GM18520 (cell line): ENCODE measurements around the gene MORC3.
A peak's percentile ranks its signal among the peaks of the same experiment; 100 is the strongest.
"Not testable (repeated sequence)": the region's sequence is repeated elsewhere in the genome, so short reads cannot be mapped to it uniquely, and the experiment has no call there.

Experiments
- ATAC-seq: cut with Tn5 transposase; IDR thresholded peaks from one replicate; pipeline ENCODE4 v1.9.1; 2021; ENCODE audit not compliant: unreplicated experiment

MORC3 gene, protein sequence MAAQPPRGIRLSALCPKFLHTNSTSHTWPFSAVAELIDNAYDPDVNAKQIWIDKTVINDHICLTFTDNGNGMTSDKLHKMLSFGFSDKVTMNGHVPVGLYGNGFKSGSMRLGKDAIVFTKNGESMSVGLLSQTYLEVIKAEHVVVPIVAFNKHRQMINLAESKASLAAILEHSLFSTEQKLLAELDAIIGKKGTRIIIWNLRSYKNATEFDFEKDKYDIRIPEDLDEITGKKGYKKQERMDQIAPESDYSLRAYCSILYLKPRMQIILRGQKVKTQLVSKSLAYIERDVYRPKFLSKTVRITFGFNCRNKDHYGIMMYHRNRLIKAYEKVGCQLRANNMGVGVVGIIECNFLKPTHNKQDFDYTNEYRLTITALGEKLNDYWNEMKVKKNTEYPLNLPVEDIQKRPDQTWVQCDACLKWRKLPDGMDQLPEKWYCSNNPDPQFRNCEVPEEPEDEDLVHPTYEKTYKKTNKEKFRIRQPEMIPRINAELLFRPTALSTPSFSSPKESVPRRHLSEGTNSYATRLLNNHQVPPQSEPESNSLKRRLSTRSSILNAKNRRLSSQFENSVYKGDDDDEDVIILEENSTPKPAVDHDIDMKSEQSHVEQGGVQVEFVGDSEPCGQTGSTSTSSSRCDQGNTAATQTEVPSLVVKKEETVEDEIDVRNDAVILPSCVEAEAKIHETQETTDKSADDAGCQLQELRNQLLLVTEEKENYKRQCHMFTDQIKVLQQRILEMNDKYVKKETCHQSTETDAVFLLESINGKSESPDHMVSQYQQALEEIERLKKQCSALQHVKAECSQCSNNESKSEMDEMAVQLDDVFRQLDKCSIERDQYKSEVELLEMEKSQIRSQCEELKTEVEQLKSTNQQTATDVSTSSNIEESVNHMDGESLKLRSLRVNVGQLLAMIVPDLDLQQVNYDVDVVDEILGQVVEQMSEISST

DNA sequence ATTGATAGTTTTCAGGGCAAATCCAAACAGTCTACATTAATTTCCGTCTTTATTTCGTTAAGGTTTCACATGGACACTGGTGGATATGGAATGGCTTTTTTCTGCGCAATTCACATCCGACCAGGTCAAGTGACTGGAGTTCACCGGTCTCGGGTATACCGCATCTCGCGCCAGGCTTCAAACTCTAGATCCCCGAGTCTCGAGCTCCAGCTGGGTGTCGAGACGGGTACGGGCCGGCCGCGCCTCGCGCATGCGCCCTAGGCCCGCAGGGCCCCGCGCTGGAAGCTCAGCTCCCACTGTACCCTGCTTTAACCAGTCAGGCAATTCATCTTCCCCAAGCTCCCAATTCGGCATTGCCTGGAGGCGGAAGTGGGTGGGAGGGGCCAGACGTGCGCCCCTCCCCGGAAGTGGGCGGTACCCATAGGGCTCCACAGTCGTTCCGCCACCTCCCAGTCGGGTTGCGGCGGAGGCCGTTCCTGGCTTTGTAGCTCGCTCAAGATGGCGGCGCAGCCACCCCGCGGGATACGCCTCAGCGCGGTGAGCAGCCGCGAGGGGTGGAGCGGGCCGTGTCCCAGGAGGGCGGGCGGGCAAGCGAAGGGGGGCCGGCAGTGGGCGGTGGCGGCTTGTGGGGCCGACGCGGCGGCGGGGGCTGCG is at the start of gene MORC3:
MORC3 (plus strand) TSS at position 431 of the 654 bp plus-strand sequence; CDS start at position 499, 68 bp downstream.
- peak; percentile 93 for ATAC-seq

DNA sequence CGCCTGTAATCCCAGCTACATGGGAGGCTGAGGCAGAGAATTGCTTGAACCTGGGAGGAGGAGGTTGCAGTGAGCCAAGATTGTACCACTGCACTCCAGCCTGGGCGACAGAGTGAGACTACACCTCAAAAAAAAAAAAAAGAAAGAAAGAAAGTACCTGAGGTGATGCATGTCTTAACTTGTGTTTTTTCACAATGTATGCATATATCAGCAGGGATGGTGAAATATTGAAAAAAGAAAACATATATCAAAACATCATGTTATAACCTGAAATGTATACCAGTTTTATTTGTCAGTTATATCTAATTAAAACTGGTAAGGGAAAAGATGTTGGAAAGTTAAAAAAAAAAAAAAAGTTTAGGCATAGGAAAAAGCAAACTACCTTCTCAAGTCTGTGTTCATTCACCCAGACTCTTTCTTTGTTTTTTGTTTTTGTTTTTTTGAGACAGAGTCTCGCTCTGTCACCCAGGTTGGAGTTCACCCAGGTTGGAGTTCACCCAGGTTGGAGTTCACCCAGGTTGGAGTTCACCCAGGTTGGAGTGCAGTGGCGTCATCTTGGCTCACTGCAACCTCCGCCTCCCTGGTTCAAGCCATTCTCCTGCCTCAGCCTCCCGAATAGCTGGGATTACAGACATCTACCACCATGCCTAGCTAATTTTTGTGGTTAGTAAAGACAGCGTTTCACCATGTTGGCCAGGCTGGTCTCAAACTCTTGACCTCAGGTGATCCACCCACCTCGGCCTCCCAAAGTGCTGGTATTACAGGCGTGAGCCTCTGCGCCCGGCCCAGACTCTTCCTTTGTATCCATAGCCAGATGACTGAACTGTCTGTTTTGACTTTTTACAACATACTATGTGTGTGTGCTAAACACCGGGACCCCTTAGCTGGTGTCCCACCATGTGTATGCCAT is 49.0 kb upstream of the MORC3 start:
- ATAC-seq: not testable (repeated sequence)

DNA sequence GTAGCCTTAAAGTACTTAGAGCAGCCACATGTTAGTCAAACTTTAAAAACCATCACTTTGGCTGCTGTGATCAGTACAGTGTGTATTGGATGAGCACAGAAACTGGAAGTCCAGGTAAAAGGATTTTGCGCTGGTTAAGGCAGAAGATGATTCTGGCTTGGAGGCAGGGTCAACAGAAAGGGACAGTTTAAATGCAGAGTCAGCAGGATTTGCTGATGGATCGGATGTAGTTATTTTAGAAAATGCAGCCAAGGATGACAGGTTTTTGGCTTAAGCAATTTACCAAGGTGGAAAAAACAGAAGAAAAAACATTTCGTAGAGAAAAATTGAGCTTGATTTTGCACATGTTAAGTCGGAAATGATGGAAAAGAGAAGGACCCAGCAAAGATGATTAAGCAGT is 45.9 kb upstream of the MORC3 start:
- ATAC-seq: no peak

DNA sequence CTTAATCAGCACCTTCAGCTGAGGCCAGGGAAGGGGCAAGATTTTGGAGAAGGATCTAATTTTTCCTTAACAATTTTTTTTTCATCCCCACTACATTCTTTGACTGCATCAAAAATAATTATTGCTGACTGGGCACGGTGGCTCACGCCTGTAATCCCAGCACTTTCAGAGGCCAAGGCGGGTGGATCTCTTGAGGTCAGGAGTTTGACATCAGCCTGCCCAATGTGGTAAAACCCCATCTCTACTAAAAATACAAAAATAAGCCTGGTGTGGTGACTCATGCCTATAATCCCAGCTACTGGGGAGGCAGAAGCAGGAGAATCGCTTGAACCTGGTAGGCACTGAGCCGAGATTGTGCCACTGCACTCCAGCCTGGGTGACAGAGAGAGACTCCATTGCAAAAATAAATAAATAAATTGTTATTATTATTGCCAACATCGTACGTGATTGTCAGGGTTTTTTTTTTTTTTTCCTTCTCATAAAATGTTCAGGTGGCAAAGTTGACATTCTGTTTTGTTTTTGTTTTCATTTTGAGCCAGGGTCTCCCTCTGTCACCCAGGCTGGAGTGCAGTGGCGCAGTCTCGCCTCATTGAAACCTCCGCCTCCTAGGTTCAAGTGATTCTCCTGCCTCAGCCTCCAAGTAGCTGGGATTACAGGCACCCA is 37.3 kb upstream of the MORC3 start:
- ATAC-seq: no peak

DNA sequence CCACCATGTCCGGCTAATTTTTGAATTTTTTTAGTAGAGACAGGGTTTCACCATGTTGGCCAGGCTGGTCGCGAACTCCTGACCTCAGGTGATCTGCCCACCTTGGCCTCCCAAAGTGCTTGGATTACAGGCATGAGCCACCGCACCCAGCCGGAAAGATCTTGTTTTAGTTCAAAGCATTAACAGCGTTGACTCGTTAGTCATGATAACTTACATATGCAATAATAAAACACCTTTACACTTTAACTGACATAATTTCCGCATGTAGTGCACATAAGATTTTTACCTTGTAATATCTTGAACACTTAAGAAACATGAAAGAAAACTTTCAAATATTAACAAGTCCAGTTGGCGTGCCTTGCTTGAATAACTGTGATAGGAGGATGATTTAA is 36.8 kb upstream of the MORC3 start:
- not testable (repeated sequence) for ATAC-seq

DNA sequence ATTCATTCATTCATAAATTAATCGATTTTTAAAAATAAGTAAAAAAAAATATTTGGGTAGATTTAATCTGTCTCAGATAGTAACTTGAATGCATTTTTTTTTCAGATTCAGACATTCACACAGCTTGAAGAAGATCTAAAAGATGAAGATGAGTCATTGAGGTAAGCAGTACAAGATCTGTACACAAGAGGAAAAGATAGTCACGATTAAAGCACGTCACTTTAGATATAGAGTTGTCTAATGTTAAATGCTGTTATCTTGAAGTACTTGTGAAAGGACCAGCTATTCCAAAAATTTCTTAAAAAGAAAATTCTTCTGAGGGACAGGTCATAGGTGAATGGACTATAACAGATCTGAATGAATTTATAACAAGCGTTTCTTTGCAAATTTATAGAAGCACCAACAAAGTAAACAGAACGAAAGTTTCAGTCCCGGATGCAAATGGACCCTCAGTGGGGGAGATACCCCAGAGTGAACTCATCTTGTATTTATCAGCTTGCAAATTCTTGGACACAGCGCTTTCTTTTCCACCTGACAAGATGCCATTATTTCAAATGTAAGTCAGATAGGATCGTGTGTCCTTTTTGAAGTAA is 31.2 kb upstream of the MORC3 start:
- no peak for ATAC-seq

DNA sequence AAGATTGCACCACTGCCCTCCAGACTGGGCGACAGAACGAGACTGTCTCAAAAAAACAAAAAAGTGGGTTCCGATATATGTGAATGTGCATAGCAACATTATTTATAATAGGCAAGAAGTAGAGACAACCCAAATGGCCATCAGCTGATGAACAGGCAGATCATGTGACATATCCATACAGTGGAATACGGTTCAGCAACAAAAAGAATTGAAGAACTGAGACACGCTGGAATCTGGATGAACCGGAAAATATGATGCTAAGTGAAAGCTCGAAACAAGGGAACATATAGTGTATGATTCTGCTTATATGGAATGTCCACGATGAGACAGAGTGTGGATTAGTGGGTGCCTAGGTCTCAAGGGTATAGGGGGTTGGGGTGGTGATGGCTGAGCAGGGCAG is 28.5 kb upstream of the MORC3 start:
- no peak for ATAC-seq

DNA sequence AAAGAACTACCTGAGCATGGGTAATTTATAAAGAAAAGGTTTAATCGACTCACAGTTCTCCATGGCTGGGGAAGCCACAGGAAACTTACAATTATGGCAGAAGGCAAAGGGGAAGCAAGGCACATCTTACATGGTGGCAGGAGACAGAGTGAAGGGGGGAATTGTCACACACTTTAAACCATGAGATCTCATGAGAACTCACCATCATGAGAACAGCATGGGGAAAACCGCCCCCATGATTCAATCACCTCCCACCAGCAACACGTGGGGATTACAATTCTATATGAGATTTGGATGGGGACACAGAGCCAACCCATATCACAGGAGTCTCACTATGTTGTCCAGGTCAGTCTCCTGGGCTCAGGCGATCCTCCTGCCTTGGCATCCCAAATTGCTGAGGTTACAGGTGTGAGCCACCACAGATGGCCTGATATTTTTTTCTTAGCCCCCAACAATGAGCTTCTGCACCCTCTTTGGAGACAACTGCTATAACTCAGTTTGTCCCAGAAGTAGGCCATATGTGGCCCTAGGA is 22.5 kb upstream of the MORC3 start:
- no peak for ATAC-seq

DNA sequence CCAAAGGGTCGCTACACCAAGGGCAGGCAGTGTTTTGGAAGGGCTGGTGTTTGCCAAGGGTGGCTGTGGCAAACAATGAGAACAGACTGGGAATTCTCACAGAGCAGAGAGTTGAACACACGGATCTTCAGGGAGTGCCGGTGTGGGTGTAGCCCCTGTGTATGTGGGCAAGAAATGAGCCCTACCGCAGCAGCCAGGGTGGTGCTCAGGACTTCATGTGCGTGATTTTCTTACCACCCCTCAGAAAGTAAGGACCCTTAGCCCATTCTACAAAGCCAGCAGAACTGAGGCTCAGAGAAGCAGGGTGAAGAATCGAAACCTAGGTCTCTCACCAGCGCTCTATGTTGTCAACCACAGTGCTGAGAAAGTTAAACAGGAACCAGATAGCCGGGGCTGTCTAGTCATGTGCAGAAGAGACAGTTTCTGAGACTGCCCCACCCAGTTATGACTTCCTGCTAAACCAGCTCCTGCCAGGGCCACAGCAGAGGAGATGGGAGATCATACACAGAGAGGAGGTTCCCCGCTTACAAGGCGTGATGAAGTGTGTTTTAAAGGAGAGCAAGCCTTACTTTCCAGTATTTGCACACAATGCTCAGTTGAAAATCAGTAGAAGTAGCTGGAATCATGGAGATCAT is 21.9 kb upstream of the MORC3 start:
- peak; percentile 98 for ATAC-seq

DNA sequence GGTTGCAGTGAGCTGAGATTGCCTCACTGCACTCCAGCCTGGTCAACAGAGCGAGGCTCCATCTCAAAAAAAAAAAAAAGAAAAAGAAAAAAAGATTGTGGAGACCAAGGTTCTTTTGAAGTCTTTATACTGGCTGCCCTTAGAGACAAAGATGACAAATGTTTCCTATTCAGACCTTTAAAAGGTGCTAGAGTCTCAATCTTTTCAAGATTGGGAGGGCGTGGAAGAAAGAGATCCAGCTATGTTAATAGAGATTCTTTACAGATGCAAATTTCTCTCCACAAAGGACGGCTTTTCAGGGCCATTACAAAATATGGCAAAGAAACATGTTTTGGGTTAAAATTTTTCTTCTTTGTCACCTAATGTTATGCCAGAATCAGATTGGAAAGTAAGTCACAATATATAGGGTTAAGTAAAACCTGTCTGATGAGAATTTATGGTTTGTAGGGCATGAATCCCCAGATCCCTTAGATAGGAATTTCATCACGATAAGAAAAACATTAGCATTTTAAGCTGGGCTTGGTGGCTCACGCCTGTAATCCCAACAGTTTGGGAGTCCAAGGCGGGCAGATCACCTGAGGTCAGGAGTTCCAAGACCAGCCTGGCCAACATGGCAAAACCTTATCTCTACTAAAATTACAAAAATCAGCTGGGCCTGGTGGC is 13.0 kb upstream of the MORC3 start:
- ATAC-seq: no peak

DNA sequence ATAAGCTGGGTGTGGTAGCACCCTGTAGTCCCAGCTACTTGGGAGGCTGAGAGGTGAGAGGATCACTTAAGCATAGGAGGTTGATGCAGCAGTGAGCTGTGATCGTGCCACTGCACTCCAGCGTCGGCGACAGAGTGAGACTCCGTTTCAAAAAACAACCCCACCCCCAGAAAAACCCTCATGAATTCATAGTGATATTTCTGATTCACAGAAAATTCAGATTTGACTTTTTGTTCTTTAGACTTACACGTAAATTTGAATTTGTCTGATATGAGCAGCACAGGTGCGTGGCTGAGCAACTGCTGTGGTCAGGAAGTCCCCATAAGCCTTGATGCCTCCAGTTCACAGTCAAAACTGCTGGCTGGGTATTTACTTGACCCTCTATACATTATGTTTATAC is 10.0 kb upstream of the MORC3 start:
- ATAC-seq: peak; percentile 74

DNA sequence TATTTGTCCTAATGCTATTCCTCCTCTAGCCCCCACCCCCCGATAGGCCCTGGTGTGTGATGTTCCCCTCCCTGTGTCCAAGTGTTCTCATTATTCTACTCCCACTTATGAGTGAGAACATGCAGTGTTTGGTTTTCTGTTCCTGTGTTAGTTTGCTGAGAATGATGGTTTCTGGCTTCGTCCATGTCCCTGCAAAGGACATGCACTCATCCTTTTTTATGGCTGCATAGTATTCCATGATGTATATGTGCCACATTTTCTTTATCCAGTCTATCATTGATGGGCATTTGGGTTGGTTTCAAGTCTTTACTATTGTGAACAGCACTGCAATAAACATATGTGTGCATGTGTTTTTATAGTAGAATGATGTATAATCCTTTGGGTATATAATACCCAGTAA is 6.6 kb upstream of the MORC3 start:
- ATAC-seq: not testable (repeated sequence)

DNA sequence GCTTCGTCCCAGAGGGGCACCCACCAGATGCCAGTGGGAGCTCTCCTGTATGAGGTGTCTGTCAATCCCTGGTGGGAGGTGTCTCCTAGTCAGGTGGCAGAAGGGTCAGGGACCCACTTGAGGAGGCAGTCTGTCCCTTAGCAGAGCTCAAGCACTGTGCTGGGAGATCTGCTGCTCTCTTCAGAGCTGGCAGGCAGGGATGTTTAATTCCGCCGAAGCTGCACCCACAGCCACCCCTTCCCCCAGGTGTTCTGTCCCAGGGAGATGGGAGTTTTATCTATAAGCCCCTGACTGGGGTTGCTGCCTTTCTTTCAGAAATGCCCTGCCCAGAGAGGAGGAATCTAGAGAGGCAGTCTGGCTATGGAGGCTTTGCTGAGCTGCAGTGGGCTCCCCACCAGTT is 4.0 kb upstream of the MORC3 start:
- ATAC-seq: not testable (repeated sequence)

DNA sequence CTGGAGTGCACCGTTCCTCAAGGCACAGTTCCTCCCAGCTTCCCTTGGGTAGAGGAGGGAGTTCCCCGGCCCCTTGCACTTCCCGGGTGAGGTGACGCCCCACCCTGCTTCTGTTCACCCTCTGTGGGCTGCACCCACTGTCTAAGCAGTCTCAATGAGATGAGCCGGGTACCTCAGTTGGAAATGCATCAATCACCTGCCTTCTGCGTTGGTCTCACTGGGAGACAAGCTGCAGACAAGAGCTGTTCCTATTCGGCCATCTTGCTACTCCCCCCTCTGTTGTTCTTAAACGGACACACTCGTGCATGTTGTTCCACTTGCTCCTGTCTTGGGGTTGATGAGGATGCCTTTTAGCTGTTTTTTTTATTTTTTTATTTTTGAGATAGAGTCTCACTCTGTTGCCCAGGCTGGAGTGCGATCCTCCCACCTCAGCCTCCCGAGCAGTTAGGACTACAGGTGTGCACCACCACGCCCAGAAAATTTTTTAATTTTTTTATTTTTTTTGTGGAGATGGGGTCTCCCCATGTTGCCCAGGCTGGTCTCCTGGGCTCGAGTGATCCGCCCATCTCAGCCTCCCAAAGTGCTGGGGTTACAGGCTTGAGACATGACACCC is 3.0 kb upstream of the MORC3 start:
- no peak for ATAC-seq

DNA sequence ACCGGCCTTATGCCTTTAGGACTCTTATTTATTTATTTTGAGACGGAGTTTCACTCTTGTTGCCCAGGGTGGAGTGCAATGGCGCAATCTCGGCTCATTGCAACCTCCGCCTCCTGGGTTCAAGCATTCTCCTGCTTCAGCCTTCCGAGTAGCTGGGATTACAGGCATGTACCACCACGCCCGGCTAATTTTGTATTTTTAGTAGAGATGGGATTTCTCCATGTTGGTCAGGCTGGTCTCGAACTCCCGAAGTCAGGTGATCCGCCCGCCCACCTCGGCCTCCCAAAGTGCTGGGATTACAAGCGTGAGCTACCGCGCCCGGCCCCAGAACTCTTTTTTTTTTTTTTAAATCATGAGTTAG is 611 bp upstream of the MORC3 start:
- ATAC-seq: not testable (repeated sequence)

DNA sequence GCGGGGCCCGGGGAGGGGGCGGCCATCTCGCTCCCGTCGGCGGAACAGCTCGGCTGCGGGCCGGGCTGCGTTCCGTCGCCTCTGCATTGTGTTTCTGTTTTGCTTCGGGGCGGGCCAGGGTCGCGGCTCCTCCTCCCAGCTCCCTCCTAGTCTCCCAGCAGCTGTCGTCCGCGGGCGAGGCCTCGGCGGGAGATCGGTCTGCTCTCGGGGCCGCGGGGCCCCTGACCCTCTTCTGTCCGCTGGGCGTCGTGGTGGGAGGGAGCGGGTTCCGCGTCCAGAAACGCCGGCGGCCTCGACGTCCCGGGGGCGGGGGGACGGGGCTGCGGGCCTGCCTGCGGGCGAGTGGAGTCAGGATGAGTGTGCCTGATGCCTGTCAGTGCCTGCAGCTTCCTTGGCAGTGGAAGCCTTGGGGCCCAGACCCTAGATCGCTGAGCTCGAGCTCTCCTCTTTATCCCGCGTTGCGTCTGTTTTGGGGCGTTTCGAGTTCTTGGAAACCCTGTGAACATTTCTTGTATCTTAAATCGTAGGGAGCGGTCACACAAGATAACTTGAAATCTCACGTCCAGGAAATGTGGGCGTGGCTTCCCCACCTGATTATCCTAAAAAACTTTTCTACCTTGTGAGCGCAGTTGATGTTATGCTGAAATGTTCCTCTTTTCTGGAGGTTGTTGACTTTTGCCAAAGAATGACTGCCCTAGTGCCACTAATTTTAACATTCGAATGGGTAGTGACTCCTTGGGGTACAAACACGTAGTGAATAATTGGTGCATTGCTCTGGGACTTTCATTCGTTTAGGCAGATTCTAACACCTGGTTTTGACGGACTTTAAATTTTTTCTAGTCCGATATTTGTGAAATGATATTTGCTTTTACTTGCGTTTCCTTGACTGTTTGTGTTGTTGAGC is 676 bp downstream of the MORC3 start:
- peak; percentile 9 for ATAC-seq
